RWPE2 (cell line): ENCODE measurements around the gene SP4.

ENCODE experiments used
- ATAC-seq: fragments of 200-7000 bp; cut with Tn5 transposase; 3 replicates; pipeline ENCODE4 v1.9.1; 2021; ENCODE audit warnings: low read depth
- DNase-seq: peaks from one replicate; pipeline ENCODE4 v3.0.0-alpha.2; 2020; ENCODE audit warnings: low spot score
- H3K27ac ChIP-seq: fragments of 450-650 bp; 2 replicates; pipeline ENCODE4 v1.5.1; 2017; ENCODE audit warnings: mild to moderate bottlenecking; ENCODE audit not compliant: poor library complexity, severe bottlenecking
- H3K27me3 ChIP-seq: fragments of 250-450 bp; sonication (Bioruptor Pico); 2 replicates; pipeline ENCODE4 v1.5.1; 2021; ENCODE audit warnings: mild to moderate bottlenecking, moderate library complexity; ENCODE audit not compliant: insufficient read depth, poor library complexity, severe bottlenecking
- H3K36me3 ChIP-seq: fragments of 250-450 bp; sonication (Bioruptor Pico); 2 replicates; pipeline ENCODE4 v1.5.1; 2020; ENCODE audit warnings: low read depth, mild to moderate bottlenecking, moderate library complexity
- H3K4me1 ChIP-seq: fragments of 250-450 bp; sonication (Bioruptor Pico); 2 replicates; pipeline ENCODE4 v1.5.1; 2021; ENCODE audit warnings: mild to moderate bottlenecking, moderate library complexity; ENCODE audit not compliant: insufficient read depth, poor library complexity, severe bottlenecking
- H3K4me3 ChIP-seq: fragments of 250-450 bp; sonication (Bioruptor Pico); 2 replicates; pipeline ENCODE4 v1.5.1; 2021; ENCODE audit warnings: mild to moderate bottlenecking, moderate library complexity; ENCODE audit not compliant: severe bottlenecking
- H3K9me3 ChIP-seq: fragments of 250-450 bp; sonication (Bioruptor Pico); 2 replicates; pipeline ENCODE4 v1.5.1; 2021; ENCODE audit warnings: mild to moderate bottlenecking, moderate library complexity; ENCODE audit not compliant: severe bottlenecking
- TF ChIP-seq, protein P1 (sequence below): fragments of 450-650 bp; IDR thresholded peaks from one replicate; pipeline ENCODE4 v1.5.1; 2017; ENCODE audit warnings: mild to moderate bottlenecking, moderate library complexity; ENCODE audit not compliant: poor library complexity, severe bottlenecking

The SP4 gene

DNA sequence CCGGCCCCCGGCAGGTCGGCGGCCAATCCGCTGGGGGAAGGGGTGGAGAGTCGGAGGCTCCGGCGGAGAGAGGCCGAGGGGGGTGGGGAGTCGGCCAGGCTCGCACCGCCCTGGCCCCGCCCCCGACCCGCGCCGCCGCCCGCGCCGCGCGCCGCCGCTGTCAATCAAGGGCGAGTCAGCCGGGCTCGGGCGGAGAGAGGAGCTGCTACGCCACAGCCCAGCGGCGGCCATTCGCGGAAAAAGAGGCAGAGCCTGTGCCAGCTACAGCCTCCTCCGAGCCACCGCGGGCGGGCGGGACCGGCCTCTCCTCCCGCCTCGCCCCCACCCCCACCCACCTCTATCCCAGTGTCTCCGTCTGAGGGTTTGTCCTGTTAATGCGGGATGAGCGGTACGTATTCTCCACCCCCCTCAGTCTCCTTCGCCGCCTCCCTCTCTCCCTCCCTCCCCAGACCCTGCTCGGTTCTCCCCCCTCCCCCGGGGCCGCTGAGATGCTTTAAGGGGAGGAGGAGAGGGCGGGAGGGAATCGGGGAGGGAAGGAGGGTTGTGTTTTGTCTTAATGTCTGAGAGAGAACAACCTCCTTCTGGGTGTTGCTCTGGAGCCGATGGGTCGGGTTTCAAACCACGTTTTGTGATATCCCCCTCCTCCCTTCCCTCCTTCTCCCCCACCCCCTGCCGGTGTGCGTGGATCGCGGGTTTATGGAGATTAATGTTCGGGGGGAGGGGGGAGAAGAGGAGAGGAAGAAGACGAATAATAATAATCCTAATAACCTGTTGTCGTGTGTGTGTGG lies at the start of gene SP4:
TSS of gene SP4 (plus strand) at position 213 of the 788 bp plus-strand sequence. CDS start at position 382, 169 bp downstream.
- Histone ChIP-seq H3K36me3 (no peaks in the 10 kb centered on the region), H3K4me3 (peak within 1 kb of the TSS; percentile 90), H3K27me3 (no peaks in the 10 kb centered on the region), H3K27ac (peak within 1 kb of the TSS; percentile 73), H3K9me3 (no peaks in the 10 kb centered on the region), H3K4me1 (peaks cover 21% of the 10 kb centered on the region)
- peak; percentile 67 for ATAC-seq
- TF ChIP-seq, protein P1, sequence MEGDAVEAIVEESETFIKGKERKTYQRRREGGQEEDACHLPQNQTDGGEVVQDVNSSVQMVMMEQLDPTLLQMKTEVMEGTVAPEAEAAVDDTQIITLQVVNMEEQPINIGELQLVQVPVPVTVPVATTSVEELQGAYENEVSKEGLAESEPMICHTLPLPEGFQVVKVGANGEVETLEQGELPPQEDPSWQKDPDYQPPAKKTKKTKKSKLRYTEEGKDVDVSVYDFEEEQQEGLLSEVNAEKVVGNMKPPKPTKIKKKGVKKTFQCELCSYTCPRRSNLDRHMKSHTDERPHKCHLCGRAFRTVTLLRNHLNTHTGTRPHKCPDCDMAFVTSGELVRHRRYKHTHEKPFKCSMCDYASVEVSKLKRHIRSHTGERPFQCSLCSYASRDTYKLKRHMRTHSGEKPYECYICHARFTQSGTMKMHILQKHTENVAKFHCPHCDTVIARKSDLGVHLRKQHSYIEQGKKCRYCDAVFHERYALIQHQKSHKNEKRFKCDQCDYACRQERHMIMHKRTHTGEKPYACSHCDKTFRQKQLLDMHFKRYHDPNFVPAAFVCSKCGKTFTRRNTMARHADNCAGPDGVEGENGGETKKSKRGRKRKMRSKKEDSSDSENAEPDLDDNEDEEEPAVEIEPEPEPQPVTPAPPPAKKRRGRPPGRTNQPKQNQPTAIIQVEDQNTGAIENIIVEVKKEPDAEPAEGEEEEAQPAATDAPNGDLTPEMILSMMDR: no peak
- DNase-seq: peak; percentile 96

DNA sequence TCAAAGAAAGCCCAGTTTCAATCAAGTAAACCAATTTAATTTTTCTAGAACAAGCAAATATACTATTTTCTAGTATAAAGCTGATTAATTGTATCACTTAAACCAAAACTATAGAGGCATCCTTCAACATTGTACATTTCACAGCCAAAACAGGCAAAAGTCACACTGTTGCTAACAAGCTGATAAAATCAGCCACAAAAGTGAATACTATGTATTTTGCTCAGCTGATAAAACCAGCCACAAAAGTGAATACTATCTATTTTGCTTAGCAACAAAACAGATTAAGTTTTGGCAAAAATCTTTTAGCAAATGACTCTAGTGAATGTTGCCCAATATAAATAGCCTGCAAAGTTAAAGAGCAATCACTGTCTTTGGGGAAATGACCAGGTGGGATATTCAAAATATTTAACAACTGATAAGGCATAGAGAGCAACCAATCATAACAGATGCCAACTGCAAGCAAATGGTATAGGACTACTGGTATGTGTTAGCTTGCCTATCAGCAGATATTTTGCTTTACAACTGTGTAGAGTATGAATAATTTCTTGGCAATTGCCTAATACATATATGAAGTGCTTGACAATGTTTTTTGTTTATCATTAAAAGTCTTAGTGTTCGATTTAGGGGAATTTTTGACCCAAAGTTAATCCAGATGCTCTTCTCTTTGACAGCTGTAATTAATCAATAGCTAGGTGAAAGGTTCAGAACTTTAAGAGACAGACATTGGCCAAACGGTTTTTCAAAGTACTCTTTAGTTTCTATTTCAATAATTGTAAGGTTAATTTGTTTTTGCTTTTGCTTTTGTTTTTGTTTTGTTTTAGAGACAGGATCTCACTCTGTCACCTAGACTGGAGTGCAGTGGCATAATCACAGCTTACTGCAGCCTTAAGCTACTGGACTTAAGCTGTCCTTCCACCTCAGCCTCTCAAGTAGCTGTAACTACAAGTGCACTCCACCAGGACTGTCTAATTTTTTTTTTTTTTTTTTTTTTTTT lies 44.4 kb upstream of the SP4 start:
- Histone ChIP-seq H3K4me3 (no peak overlapping the region), H3K27ac (no peak overlapping the region), H3K27me3 (no peaks in the 10 kb centered on the region), H3K9me3 (peaks cover 2% of the 10 kb centered on the region), H3K4me1 (no peaks in the 10 kb centered on the region), H3K36me3 (no peaks in the 10 kb centered on the region)
- ATAC-seq (no peak), DNase-seq (no peak)
- TF ChIP-seq, protein P1: no peak

DNA sequence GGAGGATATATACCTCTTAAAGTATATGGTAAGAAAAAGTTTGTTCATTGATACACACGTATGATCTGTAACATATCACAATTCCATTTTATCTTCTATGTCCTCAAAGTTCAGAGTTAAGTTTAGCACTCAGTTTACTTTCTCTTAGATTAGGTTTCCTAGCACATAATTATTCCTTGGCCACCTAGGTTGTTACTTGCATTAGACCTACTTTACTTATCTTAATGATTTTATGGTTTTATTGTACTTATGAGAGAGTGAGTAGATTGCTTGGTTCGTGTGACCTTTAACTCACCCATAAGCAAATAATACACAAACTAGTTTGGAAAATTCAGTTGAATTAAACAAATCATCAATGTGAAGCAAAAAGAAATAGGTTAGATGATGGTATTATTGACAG lies 33.9 kb upstream of the SP4 start:
- H3K4me3 ChIP-seq: no peak overlapping the region
- no peaks in the 10 kb centered on the region for H3K27me3 ChIP-seq
- H3K27ac ChIP-seq: no peak overlapping the region
- TF ChIP-seq, protein P1: no peak
- ATAC-seq: no peak
- no peaks in the 10 kb centered on the region for H3K9me3 ChIP-seq
- H3K36me3 ChIP-seq: no peaks in the 10 kb centered on the region
- H3K4me1 ChIP-seq: no peaks in the 10 kb centered on the region
- DNase-seq: no peak

DNA sequence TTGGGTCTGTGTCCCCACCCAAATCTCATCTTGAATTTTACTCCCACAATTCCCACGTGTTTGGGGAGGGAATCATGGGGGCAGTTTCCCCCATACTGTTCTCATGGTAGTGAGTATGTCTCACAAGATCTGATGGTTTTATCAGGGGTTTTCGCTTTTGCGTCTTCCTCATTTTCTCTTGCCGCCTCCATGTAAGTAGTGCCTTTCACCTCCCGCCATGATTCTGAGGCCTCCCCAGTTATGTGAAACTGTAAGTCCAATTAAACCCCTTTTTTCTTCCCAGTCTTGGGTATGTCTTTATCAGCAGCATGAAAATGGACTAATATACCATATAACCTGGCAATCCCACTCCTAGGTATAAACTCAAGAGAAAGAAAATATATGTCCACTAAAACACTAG lies 25.9 kb upstream of the SP4 start:
- TF ChIP-seq, protein P1: no peak
- ATAC-seq: no peak
- Histone ChIP-seq H3K27ac (no peak overlapping the region), H3K4me1 (no peaks in the 10 kb centered on the region), H3K36me3 (no peaks in the 10 kb centered on the region), H3K4me3 (no peak overlapping the region), H3K9me3 (no peaks in the 10 kb centered on the region), H3K27me3 (no peaks in the 10 kb centered on the region)
- no peak for DNase-seq
